GM19397 (cell line): ENCODE measurements around the gene PLCG1.

ENCODE experiments used
- ATAC-seq: cut with Tn5 transposase; IDR thresholded peaks from one replicate; pipeline ENCODE4 v1.9.1; 2021; ENCODE audit warnings: mild to moderate bottlenecking, moderate library complexity; ENCODE audit not compliant: unreplicated experiment

The PLCG1 gene

GRCh38 chr20:41176711-41177552, 39.6 kb downstream of the PLCG1 start:
- no peak for ATAC-seq

- no peak for ATAC-seq
These were observed 40.3 kb downstream of the PLCG1 start for GRCh38 chr20:41177636-41178035.

- ATAC-seq, result no peak
These were observed 41.2 kb downstream of the PLCG1 start for GRCh38 chr20:41178495-41178894.

- ATAC-seq, result no peak
These were observed 41.6 kb downstream of the PLCG1 start for GRCh38 chr20:41178904-41179432.

GRCh38 chr20:41179961-41180360, 42.6 kb downstream of the PLCG1 start:
- no peak for ATAC-seq

- ATAC-seq, result no peak
These were observed 43.4 kb downstream of the PLCG1 start for GRCh38 chr20:41180599-41181333.

- no peak for ATAC-seq
These were observed 44.2 kb downstream of the PLCG1 start for GRCh38 chr20:41181567-41181966.

- ATAC-seq, result no peak
These were observed 45.2 kb downstream of the PLCG1 start for GRCh38 chr20:41182296-41183212.

- no peak for ATAC-seq
These were observed 46.0 kb downstream of the PLCG1 start for GRCh38 chr20:41183391-41183790.

GRCh38 chr20:41183831-41184230, 46.5 kb downstream of the PLCG1 start:
- no peak for ATAC-seq

GRCh38 chr20:41185013-41185757, 47.8 kb downstream of the PLCG1 start:
- ATAC-seq, result no peak

GRCh38 chr20:41187668-41188067, 50.3 kb downstream of the PLCG1 start:
- ATAC-seq, result no peak

- no peak for ATAC-seq
These were observed 54.5 kb downstream of the PLCG1 start for GRCh38 chr20:41191562-41192500.

- ATAC-seq, result no peak
These were observed 55.2 kb downstream of the PLCG1 start for GRCh38 chr20:41192575-41192974.

GRCh38 chr20:41196653-41197225, 59.4 kb downstream of the PLCG1 start:
- ATAC-seq, result no peak

GRCh38 chr20:41198443-41198842, 61.1 kb downstream of the PLCG1 start:
- ATAC-seq, result no peak

- no peak for ATAC-seq
These were observed 63.3 kb downstream of the PLCG1 start for GRCh38 chr20:41200446-41201202.

GRCh38 chr20:41201760-41202159, 64.4 kb downstream of the PLCG1 start:
- ATAC-seq, result no peak
